H9 (cell line): ENCODE results near the gene BRF1. TPM values are rescaled to one million over a fixed set of nuclear protein-coding genes. Genes with fewer than 3 reads are reported as not detected.

Experiments used
- DNase-seq: peaks from one replicate; pipeline ENCODE4 v3.0.0-alpha.2; 2017
- H2AFZ ChIP-seq: one replicate; pipeline ENCODE4 v1.6.1; 2013; ENCODE audit warnings: mild to moderate bottlenecking, low read length, control low read depth, moderate library complexity
- H2AK5ac ChIP-seq: 2 replicates; pipeline ENCODE4 v1.6.1; 2013; ENCODE audit warnings: low read length, control low read depth, mixed read lengths; ENCODE audit not compliant: insufficient read length
- H2BK120ac ChIP-seq: one replicate; pipeline ENCODE4 v1.6.1; 2013; ENCODE audit warnings: low read depth, mild to moderate bottlenecking, low read length, control low read depth, inconsistent platforms; ENCODE audit not compliant: poor library complexity, severe bottlenecking
- H2BK12ac ChIP-seq: 2 replicates; pipeline ENCODE4 v1.6.1; 2013; ENCODE audit warnings: low read length, control low read depth, mixed read lengths, low read depth; ENCODE audit not compliant: insufficient read length
- H2BK15ac ChIP-seq: 2 replicates; pipeline ENCODE4 v1.6.1; 2013; ENCODE audit warnings: low read depth, low read length, control low read depth
- H2BK20ac ChIP-seq: one replicate; pipeline ENCODE4 v1.6.1; 2013; ENCODE audit warnings: low read depth, mild to moderate bottlenecking, low read length, control low read depth, inconsistent platforms; ENCODE audit not compliant: poor library complexity, severe bottlenecking
- H2BK5ac ChIP-seq: 2 replicates; pipeline ENCODE4 v1.6.1; 2013; ENCODE audit warnings: low read length, control low read depth, mixed read lengths; ENCODE audit not compliant: insufficient read length
- H3K14ac ChIP-seq: 2 replicates; pipeline ENCODE4 v1.6.1; 2013; ENCODE audit warnings: low read length, control low read depth; ENCODE audit not compliant: insufficient read depth
- H3K18ac ChIP-seq: 2 replicates; pipeline ENCODE4 v1.6.1; 2013; ENCODE audit warnings: low read depth, mild to moderate bottlenecking, mixed read lengths, low read length, control low read depth; ENCODE audit not compliant: insufficient read length
- H3K23ac ChIP-seq: 2 replicates; pipeline ENCODE4 v1.6.1; 2013; ENCODE audit warnings: low read length, control low read depth, mixed read lengths, low read depth; ENCODE audit not compliant: insufficient read length
- H3K23me2 ChIP-seq: 2 replicates; pipeline ENCODE4 v1.6.1; 2013; ENCODE audit warnings: low read depth, mild to moderate bottlenecking, mixed read lengths, low read length, control low read depth; ENCODE audit not compliant: insufficient read length, poor library complexity, severe bottlenecking
- H3K27ac ChIP-seq: 2 replicates; pipeline ENCODE4 v1.5.1; 2013; ENCODE audit warnings: low read length, control low read depth, mixed read lengths, low read depth; ENCODE audit not compliant: insufficient read length
- H3K27me3 ChIP-seq: 2 replicates; pipeline ENCODE4 v1.6.1; 2013; ENCODE audit warnings: low read length, control low read depth, inconsistent platforms; ENCODE audit not compliant: insufficient read depth
- H3K4ac ChIP-seq: 2 replicates; pipeline ENCODE4 v1.6.1; 2013; ENCODE audit warnings: low read depth, mild to moderate bottlenecking, control low read depth, inconsistent platforms, low read length, moderate library complexity
- H3K4me1 ChIP-seq: 2 replicates; pipeline ENCODE4 v1.6.1; 2013; ENCODE audit warnings: low read length, control low read depth, inconsistent platforms; ENCODE audit not compliant: insufficient read depth
- H3K4me2 ChIP-seq: 2 replicates; pipeline ENCODE4 v1.6.1; 2013; ENCODE audit warnings: low read length, control low read depth, mixed read lengths; ENCODE audit not compliant: insufficient read length, insufficient read depth
- H3K56ac ChIP-seq: 2 replicates; pipeline ENCODE4 v1.6.1; 2013; ENCODE audit warnings: low read depth, mild to moderate bottlenecking, mixed read lengths, low read length, control low read depth; ENCODE audit not compliant: insufficient read length
- H3K79me1 ChIP-seq: 2 replicates; pipeline ENCODE4 v1.6.1; 2013; ENCODE audit warnings: low read depth, mild to moderate bottlenecking, moderate library complexity, low read length, control low read depth, inconsistent platforms; ENCODE audit not compliant: insufficient read depth, poor library complexity, severe bottlenecking
- H3K79me2 ChIP-seq: 2 replicates; pipeline ENCODE4 v1.6.1; 2013; ENCODE audit warnings: low read length, control low read depth, inconsistent platforms; ENCODE audit not compliant: insufficient read depth
- H3K9ac ChIP-seq: 2 replicates; pipeline ENCODE4 v1.6.1; 2013; ENCODE audit warnings: low read length, control low read depth, mixed read lengths; ENCODE audit not compliant: insufficient read length; ENCODE audit errors: extremely low read depth
- H3K9me3 ChIP-seq: one replicate; pipeline ENCODE4 v1.6.1; 2013; ENCODE audit warnings: low read depth, low read length, inconsistent platforms; ENCODE audit not compliant: control insufficient read depth
- H3T11ph ChIP-seq: one replicate; pipeline ENCODE4 v1.6.1; 2013; ENCODE audit warnings: mild to moderate bottlenecking, low read length, control low read depth, inconsistent platforms
- H4K20me1 ChIP-seq: one replicate; pipeline ENCODE4 v1.6.1; 2013; ENCODE audit not compliant: control insufficient read depth, insufficient read length, insufficient read depth
- H4K5ac ChIP-seq: 2 replicates; pipeline ENCODE4 v1.6.1; 2013; ENCODE audit warnings: low read depth, mild to moderate bottlenecking, mixed read lengths, low read length, control low read depth; ENCODE audit not compliant: insufficient read length
- H4K8ac ChIP-seq: replicated peaks from 2 replicates; pipeline ENCODE4 v1.6.1; 2013; ENCODE audit warnings: low read length, control low read depth, mixed read lengths, low read depth; ENCODE audit not compliant: insufficient read length
- H4K91ac ChIP-seq: 2 replicates; pipeline ENCODE4 v1.6.1; 2013; ENCODE audit warnings: low read depth, mild to moderate bottlenecking, moderate library complexity, mixed read lengths, low read length, control low read depth; ENCODE audit not compliant: insufficient read length
- H3K27ac Mint-ChIP-seq, 3 experiments: 2 replicates in 2 of 3; 3 replicates in 1 of 3; pipeline ENCODE4 v1.8.0; 2020 to 2021; ENCODE audit warnings: mixed read lengths in 3 of 3, mild to moderate bottlenecking in 1 of 3, moderate library complexity in 1 of 3
- H3K27me3 Mint-ChIP-seq: 2 replicates; pipeline ENCODE4 v1.8.0; 2021; ENCODE audit warnings: low read depth, mild to moderate bottlenecking, moderate library complexity, mixed read lengths
- H3K36me3 Mint-ChIP-seq, 3 experiments: 2 replicates in 2 of 3; 3 replicates in 1 of 3; pipeline ENCODE4 v1.8.0; 2020 to 2021; ENCODE audit warnings: low read depth in 3 of 3, mixed read lengths in 3 of 3; ENCODE audit not compliant: insufficient read depth in 1 of 3
- H3K4me1 Mint-ChIP-seq, 2 experiments: 2 replicates each; pipeline ENCODE4 v1.8.0; 2020; ENCODE audit warnings: mixed read lengths in 2 of 2
- H3K4me3 Mint-ChIP-seq, 2 experiments: 2 replicates in 1 of 2; 3 replicates in 1 of 2; pipeline ENCODE4 v1.8.0; 2020 to 2021; ENCODE audit warnings: mild to moderate bottlenecking in 2 of 2, mixed read lengths in 2 of 2, moderate library complexity in 1 of 2
- H3K9me3 Mint-ChIP-seq, 2 experiments: 2 replicates in 1 of 2; 3 replicates in 1 of 2; pipeline ENCODE4 v1.8.0; 2020; ENCODE audit warnings: mild to moderate bottlenecking in 2 of 2, mixed read lengths in 2 of 2, moderate library complexity in 1 of 2
- WGBS: extraction: QIAGEN DNeasy Blood & Tissue Kit; methylation state at CpG from one replicate; pipeline ENCODE4 v1.1.7; 2013; ENCODE audit warnings: missing lambda C conversion rate, low lambda C conversion rate, mixed read lengths; ENCODE audit not compliant: insufficient read length; ENCODE audit errors: extremely low coverage; 5-methylcytosine and 5-hydroxymethylcytosine counted together
- total RNA-seq: library from RNA; stranded (reverse); gene quantifications from 2 replicates; pipeline ENCODE4 v1.2.1, GENCODE V29; 2021
- TF ChIP-seq, protein P1 (sequence below): fragments of 200-600 bp; sonication (generic); conservative IDR thresholded peaks from 3 replicates; pipeline ENCODE4 v1.8.0; 2021; ENCODE audit warnings: antibody characterized with exemption, mild to moderate bottlenecking

BRF1 gene
- total RNA-seq, 1 experiment from 2014 or later: 28.3 TPM

DNA sequence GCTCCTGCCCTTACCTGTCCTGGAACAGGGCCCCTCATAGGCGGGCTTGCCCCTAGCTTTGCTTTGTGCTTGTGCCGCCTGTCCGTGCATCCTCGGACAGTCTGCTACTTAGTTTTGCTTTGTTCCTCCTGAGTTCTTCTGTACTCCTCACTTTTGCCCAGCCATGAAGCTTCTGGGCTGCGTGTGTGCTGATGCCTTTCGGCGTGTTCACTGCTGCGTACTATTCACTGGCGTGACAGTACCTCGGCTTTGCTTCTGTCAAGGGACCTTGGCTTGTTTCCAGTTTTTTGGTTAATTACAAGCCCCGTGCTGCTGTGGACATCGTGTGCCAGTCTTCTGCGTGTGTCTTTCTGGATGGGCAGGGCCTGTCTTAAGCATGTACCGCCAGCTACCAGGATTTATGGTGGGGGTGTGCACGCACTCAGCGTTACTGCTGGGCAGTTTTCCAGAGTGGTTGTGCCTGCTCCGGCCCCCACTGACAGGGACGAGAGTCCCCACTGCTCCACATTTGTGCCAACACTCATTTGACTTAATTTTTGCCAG is 16.2 kb upstream of the BRF1 start:
- Histone ChIP-seq H4K20me1 (peaks cover 7% of the 10 kb centered on the region), H2BK15ac (no peak overlapping the region), H4K8ac (no peak overlapping the region), H3K23ac (no peak overlapping the region), H3T11ph (no peak overlapping the region), H3K79me2 (peaks cover 14% of the 10 kb centered on the region; the same call in 1 of the 2 replicates), H2BK12ac (no peak overlapping the region), H3K23me2 (peaks cover 8% of the 10 kb centered on the region), H3K27me3 (no peaks in the 10 kb centered on the region), H3K56ac (no peak overlapping the region), H3K9ac (no peak overlapping the region), H4K91ac (no peak overlapping the region), H3K18ac (no peak overlapping the region), H3K4me2 (no peak overlapping the region), H2AFZ (no peak overlapping the region), H2BK20ac (no peak overlapping the region), H2BK120ac (no peak overlapping the region), H3K4ac (no peak overlapping the region), H2BK5ac (no peak overlapping the region), H3K27ac (no peak overlapping the region), H2AK5ac (no peak overlapping the region), H4K5ac (no peak overlapping the region), H3K79me1 (peaks cover 5% of the 10 kb centered on the region), H3K9me3 (no peaks in the 10 kb centered on the region), H3K4me1 (no peaks in the 10 kb centered on the region; the same call in 1 of the 2 replicates), H3K14ac (no peak overlapping the region)
- no peak overlapping the region for H3K27ac Mint-ChIP-seq
- H3K27me3 Mint-ChIP-seq: peaks cover 11% of the 10 kb centered on the region
- peak overlapping the region; percentile 12 to 50; a peak in 3 of 5 replicates for H3K4me3 Mint-ChIP-seq
- H3K36me3 Mint-ChIP-seq: peaks cover 0 to 4% (median 2%) of the 10 kb centered on the region in 3 experiments; a peak in 5 of 7 replicates
- WGBS: no CpG with 5 or more reads among the region's 18 CpGs
- TF ChIP-seq, protein P1, sequence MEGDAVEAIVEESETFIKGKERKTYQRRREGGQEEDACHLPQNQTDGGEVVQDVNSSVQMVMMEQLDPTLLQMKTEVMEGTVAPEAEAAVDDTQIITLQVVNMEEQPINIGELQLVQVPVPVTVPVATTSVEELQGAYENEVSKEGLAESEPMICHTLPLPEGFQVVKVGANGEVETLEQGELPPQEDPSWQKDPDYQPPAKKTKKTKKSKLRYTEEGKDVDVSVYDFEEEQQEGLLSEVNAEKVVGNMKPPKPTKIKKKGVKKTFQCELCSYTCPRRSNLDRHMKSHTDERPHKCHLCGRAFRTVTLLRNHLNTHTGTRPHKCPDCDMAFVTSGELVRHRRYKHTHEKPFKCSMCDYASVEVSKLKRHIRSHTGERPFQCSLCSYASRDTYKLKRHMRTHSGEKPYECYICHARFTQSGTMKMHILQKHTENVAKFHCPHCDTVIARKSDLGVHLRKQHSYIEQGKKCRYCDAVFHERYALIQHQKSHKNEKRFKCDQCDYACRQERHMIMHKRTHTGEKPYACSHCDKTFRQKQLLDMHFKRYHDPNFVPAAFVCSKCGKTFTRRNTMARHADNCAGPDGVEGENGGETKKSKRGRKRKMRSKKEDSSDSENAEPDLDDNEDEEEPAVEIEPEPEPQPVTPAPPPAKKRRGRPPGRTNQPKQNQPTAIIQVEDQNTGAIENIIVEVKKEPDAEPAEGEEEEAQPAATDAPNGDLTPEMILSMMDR: no peak
- DNase-seq: no peak
- peaks cover 0 to 2% of the 10 kb centered on the region in 2 experiments; a peak in 1 of 5 replicates for H3K9me3 Mint-ChIP-seq
- peaks cover 15 to 22% of the 10 kb centered on the region in 2 experiments for H3K4me1 Mint-ChIP-seq
